ENCODE data around the gene ZSCAN21. TPM values are rescaled to one million over a fixed set of nuclear protein-coding genes. Genes with fewer than 3 reads are reported as not detected.
"Not testable (repeated sequence)": the region's sequence is repeated elsewhere in the genome, so short reads cannot be mapped to it uniquely, and the experiment has no call there.

Gene ZSCAN21
- total RNA-seq, 1 donor: 11.7 TPM

DNA sequence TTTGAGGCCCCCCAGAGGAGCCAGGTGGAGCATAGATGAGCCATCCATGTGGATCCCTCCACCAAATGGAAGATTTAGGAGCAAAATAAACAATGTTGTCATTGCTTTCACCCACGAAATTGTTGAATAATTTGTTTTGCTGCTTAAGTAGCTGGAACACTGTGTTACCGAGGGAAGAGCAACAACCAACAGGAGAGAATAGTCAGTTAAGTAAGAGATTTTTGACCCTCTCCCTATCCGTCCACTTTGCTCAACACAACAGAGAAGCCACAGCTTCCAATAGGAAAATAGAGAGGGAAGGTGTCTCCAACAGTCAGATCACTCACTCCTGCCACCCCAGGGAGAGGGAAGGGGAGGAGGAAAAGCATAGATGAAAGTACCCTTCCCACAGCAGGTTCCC is 38.1 kb upstream of the ZSCAN21 start:
- TF ChIP-seq, protein P1, sequence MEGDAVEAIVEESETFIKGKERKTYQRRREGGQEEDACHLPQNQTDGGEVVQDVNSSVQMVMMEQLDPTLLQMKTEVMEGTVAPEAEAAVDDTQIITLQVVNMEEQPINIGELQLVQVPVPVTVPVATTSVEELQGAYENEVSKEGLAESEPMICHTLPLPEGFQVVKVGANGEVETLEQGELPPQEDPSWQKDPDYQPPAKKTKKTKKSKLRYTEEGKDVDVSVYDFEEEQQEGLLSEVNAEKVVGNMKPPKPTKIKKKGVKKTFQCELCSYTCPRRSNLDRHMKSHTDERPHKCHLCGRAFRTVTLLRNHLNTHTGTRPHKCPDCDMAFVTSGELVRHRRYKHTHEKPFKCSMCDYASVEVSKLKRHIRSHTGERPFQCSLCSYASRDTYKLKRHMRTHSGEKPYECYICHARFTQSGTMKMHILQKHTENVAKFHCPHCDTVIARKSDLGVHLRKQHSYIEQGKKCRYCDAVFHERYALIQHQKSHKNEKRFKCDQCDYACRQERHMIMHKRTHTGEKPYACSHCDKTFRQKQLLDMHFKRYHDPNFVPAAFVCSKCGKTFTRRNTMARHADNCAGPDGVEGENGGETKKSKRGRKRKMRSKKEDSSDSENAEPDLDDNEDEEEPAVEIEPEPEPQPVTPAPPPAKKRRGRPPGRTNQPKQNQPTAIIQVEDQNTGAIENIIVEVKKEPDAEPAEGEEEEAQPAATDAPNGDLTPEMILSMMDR (IDR thresholded peaks at IDR 0.05; ENCODE audit: insufficient read depth, low read depth, low read length): no peak
- no peak overlapping the region for H3K4me3 ChIP-seq (ENCODE audit: low read depth, low read length)
- DNase-seq (ENCODE audit: low read depth): no peak

DNA sequence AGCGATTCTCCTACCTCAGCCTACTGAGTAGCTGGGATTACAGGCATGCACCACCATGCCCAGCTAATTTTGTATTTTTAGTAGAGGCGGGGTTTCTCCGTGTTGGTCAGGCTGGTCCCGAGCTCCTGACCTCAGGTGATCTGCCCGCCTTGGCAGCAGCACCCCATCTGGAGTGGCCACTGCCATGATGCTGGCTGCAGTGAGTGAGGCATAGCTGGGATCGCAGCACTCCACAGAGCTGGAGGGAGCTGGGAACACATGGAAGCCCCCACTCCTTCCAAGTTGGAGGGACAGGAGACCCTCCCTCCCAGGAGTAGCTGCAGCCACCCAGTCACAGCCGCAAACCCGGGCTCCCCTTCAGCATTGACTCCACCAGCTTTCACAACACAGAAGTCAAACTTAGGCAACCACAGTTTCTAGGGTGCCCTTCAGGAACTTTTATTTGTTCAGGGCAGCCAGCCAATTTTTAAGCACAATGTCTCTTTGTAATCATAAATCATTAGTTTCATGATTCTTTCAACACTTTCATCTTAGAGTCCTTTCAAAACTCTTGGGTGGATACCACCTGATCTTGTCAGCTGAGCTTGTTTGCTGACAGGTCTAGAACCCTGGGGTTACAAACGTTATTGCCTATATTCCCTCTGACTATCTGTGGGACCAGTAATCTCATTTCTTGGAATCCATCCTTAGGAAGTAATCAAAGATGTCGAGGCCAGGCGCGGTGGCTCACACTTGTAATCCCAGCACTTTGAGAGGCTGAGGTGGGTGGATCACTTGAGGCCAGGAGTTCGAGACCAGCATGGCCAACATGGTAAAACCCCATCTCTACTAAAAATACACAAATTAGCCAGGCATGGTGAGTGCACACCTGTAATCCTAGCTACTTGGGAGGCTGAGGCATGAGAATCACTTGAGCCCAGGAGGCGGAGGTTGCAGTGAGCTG is 36.9 kb upstream of the ZSCAN21 start:
- DNase-seq (ENCODE audit: low read depth): peak; percentile 67
- not testable (repeated sequence) for H3K4me3 ChIP-seq (ENCODE audit: low read depth, low read length)

DNA sequence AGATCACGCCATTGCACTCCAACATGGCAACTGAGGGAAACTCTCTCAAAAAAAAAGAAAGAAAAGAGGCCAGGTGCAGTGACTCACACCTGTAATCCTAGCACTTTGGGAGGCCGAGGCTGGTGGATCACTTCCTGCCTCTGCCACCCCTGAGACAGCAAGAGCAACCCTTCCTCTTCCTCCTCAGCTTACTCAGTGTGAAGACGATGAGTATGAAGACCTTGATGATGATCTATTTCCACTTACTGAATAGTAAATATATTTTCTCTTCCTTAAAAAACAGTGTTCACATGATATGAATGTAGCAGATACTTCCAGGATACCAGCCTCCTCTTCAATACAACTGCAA is 36.3 kb upstream of the ZSCAN21 start:
- TF ChIP-seq, protein P1 (IDR thresholded peaks at IDR 0.05; ENCODE audit: insufficient read depth, low read depth, low read length): no peak
- no peak for DNase-seq (ENCODE audit: low read depth)
- H3K4me3 ChIP-seq (ENCODE audit: low read depth, low read length): no peak overlapping the region

DNA sequence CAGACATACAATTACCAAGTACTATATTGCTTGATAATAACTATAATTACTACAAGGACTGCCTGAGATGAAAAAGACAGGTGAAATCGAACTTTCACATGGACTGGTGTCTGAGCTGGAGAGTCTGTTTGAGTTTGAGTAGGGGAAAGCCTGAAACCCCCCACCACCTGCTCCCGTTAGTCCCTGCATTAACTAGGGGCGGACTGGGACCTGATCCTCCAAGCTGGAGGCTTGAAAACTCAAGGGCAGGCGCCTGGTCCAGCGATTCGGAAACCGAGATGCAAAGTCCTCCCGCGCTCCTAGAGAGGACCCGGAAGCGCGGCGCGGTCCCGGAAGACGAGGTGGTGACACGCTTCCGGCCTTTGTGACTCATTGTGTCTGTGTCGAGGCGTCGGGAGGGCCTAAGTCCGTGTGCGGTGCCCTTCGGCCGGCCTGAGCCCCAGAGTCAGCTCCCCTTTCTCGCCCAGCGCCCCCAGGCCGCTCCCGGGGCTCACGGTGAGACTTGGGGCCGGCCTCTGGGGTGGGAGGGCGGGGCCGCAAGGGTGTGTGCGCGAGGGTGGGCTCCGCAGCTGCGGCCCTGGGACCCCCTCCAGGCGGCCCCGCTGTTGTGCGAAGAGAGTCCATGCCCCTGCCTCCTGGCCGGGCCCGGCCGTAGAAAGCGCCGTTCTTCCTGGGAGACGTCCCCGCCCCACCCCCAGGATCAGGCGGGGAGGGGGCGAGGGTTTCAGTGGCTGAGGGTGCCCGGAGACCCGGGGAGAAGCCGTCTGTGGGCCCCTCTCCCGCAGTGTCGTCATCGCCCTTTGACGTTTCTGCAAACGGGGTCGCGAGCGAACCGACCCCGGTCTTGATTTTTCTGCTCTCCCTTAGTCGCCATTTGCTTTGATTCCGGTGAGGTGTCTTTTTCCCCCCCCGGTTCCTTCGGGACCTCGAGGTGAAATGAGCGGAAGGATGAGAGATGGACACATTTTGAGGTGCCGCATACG is 34.1 kb upstream of the ZSCAN21 start, which contains the start of gene ZKSCAN1:
ZKSCAN1 (plus strand) TSS at position 365 of the 983 bp plus-strand sequence. CDS start 7,911 bp downstream, outside the sequence.
- TF ChIP-seq, protein P1 (IDR thresholded peaks at IDR 0.05; ENCODE audit: insufficient read depth, low read depth, low read length): no peak
- peak; percentile 95 for DNase-seq (ENCODE audit: low read depth)
- peak within 1 kb of the TSS; percentile 88 for H3K4me3 ChIP-seq (ENCODE audit: low read depth, low read length)

DNA sequence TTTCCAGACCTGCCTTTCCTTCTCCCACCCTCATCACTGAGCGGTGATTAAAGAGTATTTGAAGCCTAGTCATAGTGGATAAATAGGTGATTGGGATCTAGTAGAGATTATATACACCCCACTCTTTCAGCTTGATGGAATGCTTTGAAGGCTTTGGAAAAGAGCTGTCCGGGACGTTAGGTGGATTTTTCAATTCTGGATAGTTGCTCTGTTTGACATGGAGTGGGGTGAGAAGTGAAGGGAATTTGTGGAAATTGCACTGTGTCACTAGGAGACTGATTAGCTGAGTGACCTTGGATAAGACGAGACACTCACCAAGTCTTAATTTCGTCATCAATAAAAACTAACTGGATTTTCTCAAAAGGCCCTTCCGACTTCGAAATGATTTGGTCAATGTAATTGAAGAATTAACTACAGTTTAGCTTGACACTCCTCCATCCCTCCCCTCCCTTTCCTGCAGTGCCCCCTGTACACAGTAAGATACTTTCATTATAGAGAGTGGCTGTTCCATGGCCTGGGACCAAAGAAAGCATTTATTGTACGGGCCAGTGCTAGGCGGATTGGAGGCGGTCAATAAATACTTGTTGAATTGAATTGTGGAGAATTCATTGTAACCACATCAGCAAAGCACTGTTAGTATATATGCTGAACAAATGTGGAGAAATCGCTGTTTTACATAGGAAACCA is 33.2 kb upstream of the ZSCAN21 start:
- TF ChIP-seq, protein P1 (IDR thresholded peaks at IDR 0.05; ENCODE audit: insufficient read depth, low read depth, low read length): no peak
- peak; percentile 23 for DNase-seq (ENCODE audit: low read depth)
- peak overlapping the region; percentile 88 for H3K4me3 ChIP-seq (ENCODE audit: low read depth, low read length)

DNA sequence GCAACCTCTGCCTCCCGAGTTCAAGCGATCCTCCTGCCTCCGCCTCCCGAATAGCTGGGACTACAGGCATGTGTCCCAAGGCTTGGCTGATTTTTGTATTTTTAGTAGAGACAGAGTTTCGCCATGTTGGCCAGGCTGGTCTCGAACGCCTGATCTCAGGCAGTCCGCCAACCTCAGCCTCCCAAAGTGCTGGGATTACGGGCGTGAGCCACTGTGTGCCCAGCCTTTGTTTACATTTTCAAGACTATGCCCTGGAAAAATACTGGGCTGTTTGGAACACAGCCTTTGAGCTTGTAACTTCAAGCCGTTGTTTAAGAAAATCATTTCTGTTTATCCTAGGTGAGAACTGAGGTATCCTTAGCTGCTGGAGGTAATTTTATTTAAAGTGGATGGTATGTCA is 32.3 kb upstream of the ZSCAN21 start:
- DNase-seq (ENCODE audit: low read depth): peak; percentile 56
- TF ChIP-seq, protein P1 (IDR thresholded peaks at IDR 0.05; ENCODE audit: insufficient read depth, low read depth, low read length): no peak
- peak overlapping the region; percentile 88 for H3K4me3 ChIP-seq (ENCODE audit: low read depth, low read length)

Data from fibroblast of villous mesenchyme (primary cell).